SHP77 (cell line): ENCODE measurements around the gene ASB18.

ENCODE experiments used
- DNase-seq, 2 experiments: peaks; one replicate each; lab custom pipeline; 2025; lab: John Stamatoyannopoulos, UW

ASB18 gene

GRCh38 chr2:236208019-236208926 lies 55.9 kb downstream of the ASB18 start:
- no peak for DNase-seq

GRCh38 chr2:236207472-236207871 lies 56.7 kb downstream of the ASB18 start:
- no peak for DNase-seq

- DNase-seq = no peak
These were observed 58.1 kb downstream of the ASB18 start for GRCh38 chr2:236205867-236206645.

GRCh38 chr2:236204953-236205352 lies 59.3 kb downstream of the ASB18 start:
- DNase-seq = no peak

- no peak for DNase-seq
These were observed 63.8 kb downstream of the ASB18 start for GRCh38 chr2:236200378-236200777.

GRCh38 chr2:236196366-236196765 lies 67.8 kb downstream of the ASB18 start:
- no peak for DNase-seq

GRCh38 chr2:236195726-236196125 lies 68.5 kb downstream of the ASB18 start:
- no peak for DNase-seq

- no peak for DNase-seq
These were observed 69.4 kb downstream of the ASB18 start for GRCh38 chr2:236194786-236195185.

- no peak for DNase-seq
These were observed 71.2 kb downstream of the ASB18 start for GRCh38 chr2:236193026-236193425.

GRCh38 chr2:236190674-236191073 lies 73.5 kb downstream of the ASB18 start:
- DNase-seq = no peak

- no peak for DNase-seq
These were observed 79.5 kb downstream of the ASB18 start for GRCh38 chr2:236184701-236185100.

- DNase-seq = peak; percentile 43 to 51
These were observed 83.3 kb downstream of the ASB18 start for GRCh38 chr2:236180831-236181453.

- no peak for DNase-seq
These were observed 84.0 kb downstream of the ASB18 start for GRCh38 chr2:236180076-236180816.

GRCh38 chr2:236179236-236180075 lies 84.8 kb downstream of the ASB18 start:
- no peak for DNase-seq

- no peak for DNase-seq
These were observed 85.3 kb downstream of the ASB18 start for GRCh38 chr2:236178890-236179235.

- no peak for DNase-seq
These were observed 86.0 kb downstream of the ASB18 start for GRCh38 chr2:236177967-236178889.

GRCh38 chr2:236177604-236177966 lies 86.6 kb downstream of the ASB18 start:
- no peak for DNase-seq

- no peak for DNase-seq
These were observed 87.3 kb downstream of the ASB18 start for GRCh38 chr2:236176951-236177350.

- DNase-seq = peak in 1 of 2 experiments; percentile 6
These were observed 87.8 kb downstream of the ASB18 start for GRCh38 chr2:236176417-236176816.

GRCh38 chr2:236175548-236176150 lies 88.6 kb downstream of the ASB18 start:
- DNase-seq = no peak
